Stimulated activated CD4-positive, alpha-beta T cell treated with anti-CD3 and anti-CD28 coated beads, Interleukin-15, amount 100 ng/mL, for 1 hour (primary cell): ENCODE data around the gene ANKRD13D.

Source experiments
- DNase-seq, 2 donors: peaks; one replicate each; pipeline ENCODE4 v3.0.0-alpha.2; 2020; ENCODE audit warnings: low read depth in 1 of 2, low spot score in 1 of 2

The ANKRD13D gene

DNA sequence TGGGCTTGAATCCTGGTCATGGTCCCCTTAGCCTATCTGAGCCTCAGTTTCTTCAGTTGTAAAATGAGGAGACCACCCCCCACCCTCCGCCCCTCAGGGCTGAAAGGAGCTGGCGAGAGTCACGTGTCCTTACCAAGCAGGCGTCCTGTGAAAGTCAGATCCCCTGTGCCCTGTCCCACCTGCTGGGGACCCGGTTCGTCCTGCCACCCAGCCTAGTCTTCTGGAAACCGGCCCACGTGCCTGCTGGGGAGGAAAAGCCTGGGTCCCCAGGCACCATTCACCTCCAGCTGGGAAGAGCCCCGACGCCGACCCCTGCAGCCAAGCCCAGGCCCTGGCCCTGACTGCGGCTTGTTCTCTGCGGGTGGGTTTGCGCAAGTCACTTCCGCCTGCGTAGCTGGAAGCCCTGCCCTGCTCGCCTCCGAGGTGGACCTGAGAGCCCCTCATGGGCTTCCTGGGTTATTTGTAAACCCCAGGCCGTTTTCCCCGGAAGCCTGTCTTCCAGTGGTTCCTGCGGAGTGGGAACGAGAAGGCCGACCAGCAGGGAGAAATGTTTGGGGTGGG lies 13.5 kb downstream of the ANKRD13D start:
- DNase-seq = no peak

DNA sequence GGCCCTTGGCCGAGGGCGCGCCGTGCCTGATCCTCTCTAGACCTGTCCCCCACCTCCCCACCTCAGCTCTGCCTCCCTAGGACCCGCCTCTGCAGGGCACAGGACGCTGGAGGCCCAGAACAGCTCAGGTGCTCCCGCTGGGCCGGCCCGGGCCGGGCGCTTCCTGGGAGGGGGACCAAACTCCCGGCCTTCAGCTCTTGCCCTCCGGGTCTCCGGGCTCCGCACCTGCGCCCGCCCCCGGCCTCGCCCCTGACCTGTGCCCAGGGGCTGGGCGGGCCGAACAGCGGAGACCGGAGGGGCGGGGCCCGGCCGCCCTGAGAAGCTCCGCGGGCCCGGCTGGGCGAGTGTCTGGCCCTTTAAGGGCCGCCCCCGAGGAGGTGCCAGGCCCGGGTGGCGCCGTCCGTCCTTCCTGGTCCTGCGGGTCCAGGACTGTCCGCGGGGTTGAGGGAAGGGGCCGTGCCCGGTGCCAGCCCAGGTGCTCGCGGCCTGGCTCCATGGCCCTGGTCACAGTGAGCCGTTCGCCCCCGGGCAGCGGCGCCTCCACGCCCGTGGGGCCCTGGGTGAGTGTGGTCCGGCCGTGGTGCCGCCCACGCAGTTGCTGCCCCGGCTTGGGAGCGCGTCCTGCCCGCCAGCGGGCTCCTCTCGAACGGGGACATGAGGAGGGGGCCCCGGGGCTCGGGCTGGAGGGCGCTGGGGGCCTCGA lies 14.2 kb downstream of the ANKRD13D start, which contains the start of gene SSH3:
Gene SSH3 (plus strand): TSS at position 399 of the 703 bp plus-strand sequence. CDS start 96 bp downstream, at position 495.
- DNase-seq = no peak

DNA sequence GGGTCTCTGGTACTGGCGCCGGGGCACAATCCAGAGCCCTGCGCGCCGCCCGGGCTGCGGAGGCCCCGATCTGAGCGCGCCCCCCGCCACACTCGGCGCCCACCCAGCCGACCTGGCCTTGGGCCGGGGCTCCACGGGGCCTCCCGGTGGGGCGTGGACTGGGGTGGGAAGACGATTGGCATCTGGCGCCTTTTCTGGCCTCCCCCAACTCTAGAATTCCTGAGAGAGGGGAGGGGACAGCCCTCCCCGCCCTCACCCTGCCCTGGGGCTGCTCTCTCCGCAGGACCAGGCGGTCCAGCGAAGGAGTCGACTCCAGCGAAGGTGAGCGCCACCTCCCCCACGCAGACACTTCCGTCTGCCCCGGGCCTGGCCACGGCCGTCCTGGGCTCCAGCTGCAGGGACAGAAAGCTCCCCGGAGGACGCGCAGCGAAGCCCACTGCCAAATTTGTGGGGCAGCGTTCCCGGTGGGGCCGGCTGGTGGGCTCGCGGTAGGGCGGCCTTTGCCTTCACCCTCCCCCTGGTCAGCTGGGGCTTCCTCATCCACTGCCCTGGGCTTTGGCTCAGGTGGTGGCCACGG lies 14.8 kb downstream of the ANKRD13D start:
- DNase-seq = no peak

DNA sequence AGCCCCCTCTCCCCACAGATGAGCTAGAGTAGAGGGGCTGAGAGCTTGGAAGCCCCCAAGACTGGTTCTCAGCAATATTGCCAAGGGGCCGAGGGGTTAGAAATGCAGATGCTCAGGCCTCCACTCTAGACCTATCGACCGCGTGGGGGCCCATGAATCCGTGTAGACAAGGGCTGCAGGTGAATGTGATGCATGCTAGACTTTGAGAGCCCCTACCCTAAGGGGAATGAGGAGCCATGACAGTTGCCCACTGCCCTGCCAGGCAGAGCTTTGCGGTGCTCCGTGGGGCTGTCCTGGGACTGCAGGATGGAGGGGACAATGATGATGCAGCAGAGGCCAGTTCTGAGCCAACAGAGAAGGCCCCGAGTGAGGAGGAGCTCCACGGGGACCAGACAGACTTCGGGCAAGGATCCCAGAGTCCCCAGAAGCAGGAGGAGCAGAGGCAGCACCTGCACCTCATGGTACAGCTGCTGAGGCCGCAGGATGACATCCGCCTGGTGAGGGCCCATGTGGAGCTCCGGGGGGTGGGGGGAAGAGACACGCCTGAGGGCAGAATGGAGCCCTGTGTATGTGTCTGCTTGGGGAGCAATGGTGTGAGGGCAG lies 15.5 kb downstream of the ANKRD13D start:
- no peak for DNase-seq

DNA sequence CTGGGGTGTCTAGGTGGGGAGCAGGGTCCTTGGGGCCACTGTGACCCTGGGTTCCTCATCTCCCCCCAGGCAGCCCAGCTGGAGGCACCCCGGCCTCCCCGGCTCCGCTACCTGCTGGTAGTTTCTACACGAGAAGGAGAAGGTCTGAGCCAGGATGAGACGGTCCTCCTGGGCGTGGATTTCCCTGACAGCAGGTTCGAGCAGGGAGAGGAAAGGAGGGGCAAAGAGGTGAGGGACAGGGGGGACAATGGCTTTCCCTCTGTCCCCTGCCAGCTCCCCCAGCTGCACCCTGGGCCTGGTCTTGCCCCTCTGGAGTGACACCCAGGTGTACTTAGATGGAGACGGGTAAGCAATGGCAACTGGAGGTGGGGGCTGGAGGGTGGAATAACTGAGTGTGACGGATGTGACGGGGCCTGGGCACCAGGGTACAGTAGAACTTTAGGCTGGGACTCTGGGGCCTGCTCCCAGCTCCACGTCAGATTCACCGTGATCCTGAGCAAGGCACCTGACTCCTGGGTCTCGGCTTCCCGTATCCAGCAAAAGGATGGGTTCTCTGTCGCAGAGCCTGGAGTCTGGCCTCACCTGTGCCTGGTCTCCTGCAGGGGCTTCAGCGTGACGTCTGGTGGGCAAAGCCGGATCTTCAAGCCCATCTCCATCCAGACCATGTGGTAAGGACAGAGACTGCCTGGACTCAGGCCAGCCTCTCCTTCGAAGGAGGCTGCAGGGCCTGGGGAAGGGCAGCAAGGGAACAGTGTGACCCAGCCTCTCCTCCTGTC lies 17.9 kb downstream of the ANKRD13D start:
- no peak for DNase-seq

DNA sequence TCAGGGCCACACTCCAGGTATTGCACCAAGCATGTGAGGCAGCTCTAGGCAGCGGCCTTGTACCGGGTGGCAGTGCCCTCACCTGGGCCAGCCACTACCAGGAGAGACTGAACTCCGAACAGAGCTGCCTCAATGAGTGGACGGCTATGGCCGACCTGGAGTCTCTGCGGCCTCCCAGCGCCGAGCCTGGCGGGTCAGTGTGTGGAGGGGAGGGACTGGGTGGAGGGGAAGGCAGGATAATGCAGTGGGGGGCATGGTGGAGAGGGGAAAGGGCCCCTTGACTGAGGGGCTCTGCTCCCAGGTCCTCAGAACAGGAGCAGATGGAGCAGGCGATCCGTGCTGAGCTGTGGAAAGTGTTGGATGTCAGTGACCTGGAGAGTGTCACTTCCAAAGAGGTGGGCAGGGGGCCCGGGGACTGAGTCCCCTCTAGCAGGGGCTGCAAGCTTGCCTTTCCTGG lies 18.5 kb downstream of the ANKRD13D start:
- DNase-seq = no peak

DNA sequence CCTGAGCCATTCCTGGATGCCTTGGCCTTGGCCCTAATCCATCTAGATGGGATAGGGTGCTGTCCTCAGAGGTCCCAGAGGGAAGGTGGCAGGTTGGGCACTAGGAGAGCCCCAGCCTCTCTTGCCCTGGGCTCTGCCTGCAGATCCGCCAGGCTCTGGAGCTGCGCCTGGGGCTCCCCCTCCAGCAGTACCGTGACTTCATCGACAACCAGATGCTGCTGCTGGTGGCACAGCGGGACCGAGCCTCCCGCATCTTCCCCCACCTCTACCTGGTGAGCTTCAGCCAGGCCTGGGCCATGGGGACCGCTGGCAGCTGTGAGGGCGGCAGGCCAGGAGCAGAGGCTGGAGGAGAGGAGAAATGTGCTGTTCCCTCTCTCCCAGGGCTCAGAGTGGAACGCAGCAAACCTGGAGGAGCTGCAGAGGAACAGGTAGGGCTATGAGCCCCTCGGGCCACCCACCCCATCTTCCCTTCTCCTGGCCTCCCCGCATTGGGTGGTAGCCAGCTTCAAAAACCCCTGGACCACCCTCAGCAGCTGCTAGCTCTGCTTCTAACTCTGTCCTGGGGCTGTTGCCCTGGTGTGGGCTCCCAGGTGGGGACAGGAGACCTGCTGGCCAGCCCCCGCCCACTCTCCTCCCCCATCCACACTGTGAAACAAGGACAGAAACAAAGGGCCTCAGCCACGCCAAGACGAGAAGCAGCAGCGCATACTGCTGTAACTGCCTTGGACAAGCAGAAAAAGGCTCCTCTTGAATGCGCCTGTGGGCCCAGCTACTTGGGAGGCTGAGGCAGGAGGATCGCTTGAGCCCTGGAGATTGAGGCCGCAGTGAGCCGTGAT lies 19.1 kb downstream of the ANKRD13D start:
- DNase-seq = no peak

DNA sequence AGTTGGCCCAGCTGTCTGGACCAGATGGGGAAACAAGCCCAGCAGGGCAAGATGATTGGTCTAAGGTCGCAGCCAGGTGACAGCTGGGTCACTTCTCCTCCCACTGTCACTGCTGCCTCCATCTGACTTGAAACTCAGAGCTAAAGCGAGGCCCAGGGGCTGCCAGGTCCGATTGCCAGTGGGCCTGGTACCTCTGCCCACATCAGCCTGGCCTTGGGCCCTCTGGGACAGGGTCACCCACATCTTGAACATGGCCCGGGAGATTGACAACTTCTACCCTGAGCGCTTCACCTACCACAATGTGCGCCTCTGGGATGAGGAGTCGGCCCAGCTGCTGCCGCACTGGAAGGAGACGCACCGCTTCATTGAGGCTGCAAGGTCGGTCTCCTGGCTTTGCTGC lies 20.1 kb downstream of the ANKRD13D start:
- DNase-seq = no peak

DNA sequence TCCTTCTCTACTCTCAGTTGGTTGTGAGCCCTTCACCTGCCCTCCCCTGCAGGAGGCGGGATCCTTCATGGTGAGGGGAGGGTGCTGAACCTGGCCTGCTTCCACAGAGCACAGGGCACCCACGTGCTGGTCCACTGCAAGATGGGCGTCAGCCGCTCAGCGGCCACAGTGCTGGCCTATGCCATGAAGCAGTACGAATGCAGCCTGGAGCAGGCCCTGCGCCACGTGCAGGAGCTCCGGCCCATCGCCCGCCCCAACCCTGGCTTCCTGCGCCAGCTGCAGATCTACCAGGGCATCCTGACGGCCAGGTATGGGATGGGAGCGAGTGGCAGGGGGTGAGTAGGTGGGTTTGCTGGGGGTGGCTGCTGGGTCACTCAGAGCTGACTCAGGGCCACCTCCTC lies 20.6 kb downstream of the ANKRD13D start:
- no peak for DNase-seq

DNA sequence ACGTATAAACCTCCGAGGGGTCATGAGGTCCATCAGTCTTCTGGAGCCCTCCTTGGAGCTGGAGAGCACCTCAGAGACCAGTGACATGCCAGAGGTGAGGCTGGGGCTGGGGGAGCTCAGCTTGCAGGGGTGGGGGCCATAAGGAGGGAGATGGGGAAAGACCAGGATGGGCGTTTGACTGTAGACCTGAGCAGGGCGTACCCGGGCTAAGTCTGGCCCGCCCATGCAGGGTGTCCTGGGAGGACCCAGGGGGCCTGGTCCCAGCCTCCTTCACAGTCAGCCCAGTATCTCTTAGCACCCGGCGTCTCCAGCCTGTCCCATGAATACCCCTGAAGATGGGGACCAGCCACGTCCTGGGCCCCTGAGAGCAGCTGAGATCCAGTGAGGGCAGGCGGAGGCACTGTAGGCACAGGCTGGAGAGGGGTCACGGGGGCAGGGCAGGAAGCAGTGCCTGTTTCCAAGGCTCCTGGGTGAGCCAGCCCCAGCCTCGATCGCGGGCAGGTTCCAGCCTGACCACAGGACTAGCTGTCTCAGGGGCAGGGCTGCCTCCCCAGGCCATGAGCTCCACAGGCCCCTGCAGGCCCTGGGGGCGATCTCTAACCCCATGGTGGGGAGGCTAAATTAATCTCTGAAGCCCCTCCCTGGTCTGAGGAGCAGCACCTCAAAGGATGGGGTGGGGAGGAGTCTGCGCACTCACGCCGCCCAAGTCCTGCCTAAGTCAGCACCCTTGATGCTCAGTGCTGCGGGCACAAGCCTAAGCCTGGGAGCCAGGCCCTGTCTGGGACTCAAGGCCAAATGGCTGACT lies 21.3 kb downstream of the ANKRD13D start:
- DNase-seq = no peak

DNA sequence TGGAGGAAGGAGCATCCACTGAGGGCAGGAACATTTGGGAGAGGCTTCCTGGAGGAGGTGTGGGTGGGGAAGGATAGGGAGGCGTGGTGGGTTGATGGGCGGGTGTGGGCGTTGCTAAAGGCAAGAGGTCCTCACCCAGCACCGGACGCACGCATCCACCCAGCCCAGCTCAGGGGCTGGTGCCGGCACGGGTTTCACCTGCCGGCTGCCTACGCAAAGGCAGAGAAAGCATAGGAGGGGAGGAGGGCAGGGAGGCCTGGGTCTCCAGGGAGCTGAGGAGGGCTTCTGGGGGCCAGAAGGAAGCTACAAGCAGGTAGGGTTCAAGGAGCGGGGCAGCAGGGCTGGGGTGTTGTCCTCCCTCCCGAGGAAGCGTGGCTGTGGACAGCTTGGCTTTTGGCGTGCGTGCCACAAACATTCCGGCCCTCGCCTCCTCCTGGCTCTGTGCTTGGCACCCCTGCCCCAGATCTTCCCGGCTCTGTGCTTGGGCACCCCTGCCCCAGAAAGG lies 22.0 kb downstream of the ANKRD13D start:
- no peak for DNase-seq

DNA sequence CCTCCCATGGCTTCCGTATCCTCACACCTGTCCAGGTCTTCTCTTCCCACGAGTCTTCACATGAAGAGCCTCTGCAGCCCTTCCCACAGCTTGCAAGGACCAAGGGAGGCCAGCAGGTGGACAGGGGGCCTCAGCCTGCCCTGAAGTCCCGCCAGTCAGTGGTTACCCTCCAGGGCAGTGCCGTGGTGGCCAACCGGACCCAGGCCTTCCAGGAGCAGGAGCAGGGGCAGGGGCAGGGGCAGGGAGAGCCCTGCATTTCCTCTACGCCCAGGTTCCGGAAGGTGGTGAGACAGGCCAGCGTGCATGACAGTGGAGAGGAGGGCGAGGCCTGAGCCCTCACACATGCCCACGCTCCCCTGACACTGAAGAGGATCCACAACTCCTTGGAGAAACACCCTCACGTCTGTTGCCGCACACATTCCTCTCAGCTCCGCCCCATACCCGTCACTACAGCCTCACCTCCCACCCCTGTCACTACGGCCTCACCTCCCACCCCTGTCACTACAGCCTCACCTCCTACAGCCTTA lies 22.5 kb downstream of the ANKRD13D start:
- no peak for DNase-seq

DNA sequence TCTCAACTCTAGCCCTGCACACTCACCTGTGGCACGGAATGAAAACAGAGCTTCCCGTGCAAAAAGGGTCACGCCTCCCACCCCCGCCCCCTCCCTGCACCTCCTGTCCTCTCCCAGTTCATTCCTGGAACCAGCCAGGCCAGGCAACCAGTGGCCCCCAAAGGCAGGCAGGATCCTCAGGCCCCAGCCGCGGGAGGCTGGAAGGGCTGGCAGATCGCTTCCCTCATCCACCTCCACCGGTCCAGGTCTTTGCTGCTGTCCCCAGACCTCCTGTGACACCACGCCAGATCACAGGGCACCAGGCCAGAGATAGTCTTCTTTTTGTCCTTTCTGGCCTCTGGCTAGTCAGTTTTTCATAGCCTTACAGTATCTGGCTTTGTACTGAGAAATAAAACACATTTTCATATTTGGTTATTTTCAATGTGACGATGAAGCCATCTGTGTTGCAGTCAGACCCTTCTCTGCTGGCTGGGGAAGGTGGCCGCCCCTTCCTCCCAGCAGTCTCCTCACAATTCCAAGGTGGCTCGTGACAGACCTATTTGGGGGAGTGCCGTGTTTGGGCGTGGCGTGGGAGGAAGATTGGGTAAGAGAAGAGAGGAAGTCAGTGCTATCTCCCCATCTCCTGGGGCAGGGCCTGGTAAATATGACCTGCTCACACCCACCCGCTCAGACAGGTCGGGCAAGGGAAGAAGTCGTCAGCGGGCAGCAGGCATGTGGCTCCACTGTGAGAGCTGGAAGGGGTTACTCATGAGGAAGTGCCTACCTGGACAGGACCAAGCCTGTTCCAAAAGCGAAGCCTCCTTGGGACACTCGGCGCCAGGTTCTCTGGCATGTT lies 23.3 kb downstream of the ANKRD13D start:
- DNase-seq = peak in 1 of 2 donors; percentile 32

DNA sequence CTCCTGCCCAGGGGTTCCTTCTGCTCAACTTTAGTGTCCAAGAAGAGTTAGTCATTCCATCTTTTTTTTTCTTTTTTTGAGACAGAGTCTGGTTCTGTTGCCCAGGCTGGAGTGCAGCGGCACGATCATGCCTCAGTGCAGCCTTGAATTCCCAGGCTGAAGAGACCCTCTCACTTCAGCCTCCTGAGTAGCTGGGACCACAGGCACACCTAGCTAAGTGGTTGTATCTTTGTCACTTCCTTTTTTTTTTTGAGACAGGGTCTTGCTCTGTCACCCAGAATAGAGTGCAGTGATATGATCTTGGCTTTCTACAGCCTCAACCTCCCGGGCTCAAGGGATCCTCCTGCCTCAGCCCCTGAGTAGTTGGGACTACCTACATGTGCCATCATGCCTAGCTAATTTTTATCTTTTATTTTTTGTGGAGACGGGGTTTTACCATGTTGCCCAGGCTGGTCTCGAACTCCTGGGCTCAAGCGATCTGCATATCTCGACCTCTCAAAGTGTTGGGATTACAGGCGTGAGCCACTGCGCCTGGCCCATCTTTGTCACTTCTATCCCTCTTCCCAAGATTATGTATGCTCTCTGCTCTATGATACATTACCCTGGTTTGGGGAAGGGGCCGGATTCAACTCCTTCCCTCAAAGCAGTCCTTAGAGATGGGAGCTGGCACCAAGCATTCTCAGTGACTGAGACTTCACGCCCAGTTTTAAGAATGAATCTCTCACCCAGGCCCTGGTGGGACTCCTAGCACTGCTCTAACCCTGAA lies 24.2 kb downstream of the ANKRD13D start:
- DNase-seq = no peak

DNA sequence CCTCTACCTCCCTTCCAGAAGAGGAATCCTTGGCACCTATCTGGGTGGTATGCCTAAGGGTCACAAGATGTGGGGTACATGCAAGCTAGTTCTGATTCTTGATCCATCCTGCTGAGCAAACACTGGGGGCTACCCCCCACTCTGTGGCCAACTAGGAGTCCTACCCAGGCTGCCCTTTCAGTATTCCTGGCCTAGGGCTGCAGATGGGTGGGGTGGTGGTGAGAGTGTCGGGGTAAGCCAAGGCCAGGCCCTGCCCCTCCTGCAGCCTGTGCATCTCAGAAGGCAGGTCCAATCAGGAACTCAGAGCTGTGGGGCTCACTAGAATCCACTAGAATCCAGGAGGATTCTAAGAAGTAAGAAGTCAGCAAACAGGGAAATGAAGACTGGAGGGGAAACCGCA lies 25.1 kb downstream of the ANKRD13D start:
- DNase-seq = no peak

DNA sequence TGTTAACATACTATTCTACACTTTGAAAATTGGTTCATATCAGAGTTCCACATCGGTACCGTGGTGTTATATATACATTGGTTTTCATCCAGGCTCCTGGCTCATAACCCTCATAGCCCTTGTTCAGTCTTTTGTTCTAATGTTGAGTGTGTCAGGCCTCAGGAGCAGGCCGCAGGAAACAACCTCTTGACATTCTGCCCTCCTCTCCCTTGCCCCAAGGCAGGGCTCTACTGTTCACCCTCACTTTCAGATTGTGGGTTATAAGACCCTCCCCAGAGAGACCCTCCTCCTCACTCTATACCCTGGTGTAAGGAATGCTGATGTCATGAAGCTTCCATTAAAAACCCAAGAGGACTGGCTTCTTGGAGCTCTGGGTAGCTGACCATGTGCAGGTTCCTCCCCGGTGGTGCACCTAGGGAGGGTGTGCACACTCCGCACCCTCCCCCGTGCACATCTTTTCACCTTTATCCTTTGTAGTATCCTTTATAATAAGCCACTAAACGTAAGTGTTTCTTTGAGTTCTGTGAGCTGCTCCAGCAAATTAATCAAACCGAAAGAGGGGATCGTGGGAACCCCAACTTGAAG lies 26.3 kb downstream of the ANKRD13D start:
- no peak for DNase-seq

DNA sequence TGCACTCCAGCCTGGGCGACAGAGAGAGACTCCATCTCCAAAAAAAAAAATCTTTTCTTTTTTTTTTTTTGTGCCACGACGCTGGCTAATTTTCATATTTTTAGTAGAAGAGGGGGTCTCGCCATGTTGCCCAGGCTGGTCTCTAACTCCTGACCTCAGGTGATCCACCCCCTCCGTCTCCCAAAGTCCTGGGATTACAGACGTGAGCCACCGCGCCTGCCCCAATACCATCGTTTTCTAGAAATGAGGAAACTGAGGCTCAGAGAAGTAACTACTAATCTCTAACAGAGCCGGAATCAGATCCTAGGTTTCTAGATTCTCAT lies 27.7 kb downstream of the ANKRD13D start:
- DNase-seq = no peak
